Kidney (tissue), 14 donors: ENCODE measurements around the gene DIABLO. TPM values are rescaled to one million over a fixed set of nuclear protein-coding genes. Genes with fewer than 3 reads are reported as not detected.

ENCODE experiments used
- DNase-seq, 5 donors: peaks; one replicate each; pipeline ENCODE4 v3.0.0-alpha.2; 2013 to 2020
- FAIRE-seq: peaks from 2 replicates; lab custom pipeline; 2012; peaks lifted over from hg19 to GRCh38; lab: Jason Lieb, UNC
- H3K27ac ChIP-seq, 2 donors: one replicate each; pipeline ENCODE4 v1.7.0; 2013; ENCODE audit warnings: low read depth in 2 of 2, low read length in 2 of 2, inconsistent platforms in 1 of 2
- H3K27me3 ChIP-seq: one replicate; pipeline ENCODE4 v1.7.1; 2013; ENCODE audit warnings: low read length, inconsistent platforms; ENCODE audit not compliant: control insufficient read depth, insufficient read depth
- H3K36me3 ChIP-seq, 3 donors: one replicate each; pipeline versions ENCODE4 v1.7.0 to v1.7.1; 2013; ENCODE audit warnings: low read length in 3 of 3, control low read depth in 1 of 3, inconsistent platforms in 1 of 3; ENCODE audit not compliant: insufficient read depth in 3 of 3, control insufficient read depth in 2 of 3
- H3K4me1 ChIP-seq, 3 donors: one replicate each; pipeline versions ENCODE4 v1.7.0 to v1.7.1; 2013; ENCODE audit warnings: low read length in 3 of 3, inconsistent platforms in 1 of 3, low read depth in 1 of 3; ENCODE audit not compliant: control insufficient read depth in 2 of 3, insufficient read depth in 2 of 3
- H3K4me3 ChIP-seq, 3 donors: one replicate each; pipeline versions ENCODE4 v1.7.0 to v1.8.1; 2013; ENCODE audit warnings: low read length in 3 of 3, control low read depth in 1 of 3, inconsistent platforms in 1 of 3
- H3K9ac ChIP-seq, 3 donors: one replicate each; pipeline versions ENCODE4 v1.7.0 to v1.7.1; 2013; ENCODE audit warnings: low read length in 3 of 3, control low read depth in 1 of 3, inconsistent platforms in 1 of 3
- H3K9me3 ChIP-seq, 3 donors: one replicate each; pipeline versions ENCODE4 v1.7.0 to v1.7.1; 2013; ENCODE audit warnings: low read length in 3 of 3, control low read depth in 1 of 3, inconsistent platforms in 1 of 3; ENCODE audit not compliant: control insufficient read depth in 2 of 3, insufficient read depth in 1 of 3
- intact Hi-C: fragments of 100-400 bp; cut with DNase I; formaldehyde crosslinking; loops from one replicate; pipeline ENCODE4 v1.11.1; 2022
- polyA plus RNA-seq: library from polyadenylated mRNA; stranded (reverse); fragments of 350-450 nt; fragmentation: Illumina TruSeq; extraction: RNeasy Lipid Tissue Mini Kit (QIAGEN cat#74804); gene quantifications from one replicate; pipeline ENCODE4 v1.2.3, GENCODE V29; 2014; ENCODE audit warnings: low read depth, low replicate concordance; ENCODE audit not compliant: insufficient read depth
- total RNA-seq: library from RNA; stranded (reverse); fragmentation: NEBNext Ultra II Directional; extraction: Animal tissue kit (Norgen Biotek cat#: 25700); gene quantifications from one replicate; pipeline ENCODE4 v1.2.1, GENCODE V29; 2021
- TF ChIP-seq, protein P1 (sequence below): IDR thresholded peaks from 3 replicates; pipeline ENCODE4 v1.5.1; 2012; ENCODE audit warnings: mild to moderate bottlenecking, moderate library complexity, borderline replicate concordance; ENCODE audit not compliant: insufficient read depth; ENCODE audit errors: extremely low read depth
- donor health status: control.
- donor health status: control.
- donor health status: control.
- donor health status: control.
- donor health status: control.
- donor health status: DM: yes; HTN: yes; CAD: no.
- donor health status: Normal renal cell carcinoma (clear cell type).

DIABLO gene
- total and polyA plus RNA-seq, 2 donors from 2014 or later = 43.7 to 97.7 TPM

DNA sequence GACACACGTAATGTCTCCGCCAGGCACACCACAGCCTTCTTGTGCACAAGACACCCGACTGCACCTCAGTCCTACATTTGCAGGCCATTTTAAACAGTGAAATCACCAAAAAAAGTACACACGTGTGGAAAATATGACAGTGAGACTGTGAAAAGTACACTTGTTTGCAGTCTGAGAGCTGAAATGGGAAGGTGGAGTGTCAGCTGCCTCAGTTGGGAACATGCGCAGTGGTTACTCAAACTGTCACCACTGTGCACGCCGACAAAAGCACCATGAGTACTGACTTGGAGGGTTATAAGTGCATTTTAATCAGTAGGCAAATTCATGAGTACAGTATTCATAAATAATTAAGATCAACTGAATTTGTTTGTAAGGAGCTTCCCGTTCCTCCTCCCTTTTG is 24.7 kb upstream of the DIABLO start:
- Histone ChIP-seq H3K27me3 (no peaks in the 10 kb centered on the region), H3K4me1 (no peaks in the 10 kb centered on the region), H3K36me3 (peaks cover 0 to 31% (median 2%) of the 10 kb centered on the region in 3 donors), H3K4me3 (no peak overlapping the region), H3K27ac (no peak overlapping the region), H3K9ac (no peak overlapping the region), H3K9me3 (no peaks in the 10 kb centered on the region)
- TF ChIP-seq, protein P1, sequence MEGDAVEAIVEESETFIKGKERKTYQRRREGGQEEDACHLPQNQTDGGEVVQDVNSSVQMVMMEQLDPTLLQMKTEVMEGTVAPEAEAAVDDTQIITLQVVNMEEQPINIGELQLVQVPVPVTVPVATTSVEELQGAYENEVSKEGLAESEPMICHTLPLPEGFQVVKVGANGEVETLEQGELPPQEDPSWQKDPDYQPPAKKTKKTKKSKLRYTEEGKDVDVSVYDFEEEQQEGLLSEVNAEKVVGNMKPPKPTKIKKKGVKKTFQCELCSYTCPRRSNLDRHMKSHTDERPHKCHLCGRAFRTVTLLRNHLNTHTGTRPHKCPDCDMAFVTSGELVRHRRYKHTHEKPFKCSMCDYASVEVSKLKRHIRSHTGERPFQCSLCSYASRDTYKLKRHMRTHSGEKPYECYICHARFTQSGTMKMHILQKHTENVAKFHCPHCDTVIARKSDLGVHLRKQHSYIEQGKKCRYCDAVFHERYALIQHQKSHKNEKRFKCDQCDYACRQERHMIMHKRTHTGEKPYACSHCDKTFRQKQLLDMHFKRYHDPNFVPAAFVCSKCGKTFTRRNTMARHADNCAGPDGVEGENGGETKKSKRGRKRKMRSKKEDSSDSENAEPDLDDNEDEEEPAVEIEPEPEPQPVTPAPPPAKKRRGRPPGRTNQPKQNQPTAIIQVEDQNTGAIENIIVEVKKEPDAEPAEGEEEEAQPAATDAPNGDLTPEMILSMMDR = no peak
- intact Hi-C loops = no loop called here
- FAIRE-seq (no peak), DNase-seq (no peak)

DNA sequence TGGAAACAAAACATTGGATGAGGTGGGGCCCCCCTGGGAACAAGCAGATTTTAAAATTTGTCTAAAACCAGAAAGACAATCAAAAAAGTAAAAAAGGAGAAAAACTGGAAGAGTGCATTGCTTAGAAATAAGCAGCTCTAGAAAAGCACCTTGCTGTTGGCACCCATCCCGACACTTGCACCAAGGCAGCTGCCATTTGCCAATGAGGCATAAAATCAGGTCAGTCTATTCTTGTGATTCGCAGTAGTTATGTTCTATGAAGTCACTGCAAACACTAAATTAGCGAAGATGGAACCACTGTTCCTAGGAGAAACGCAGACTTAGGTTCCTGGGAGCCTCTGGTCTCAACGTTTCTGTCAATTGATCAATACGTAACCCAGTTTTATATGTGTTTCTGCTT is 24.2 kb upstream of the DIABLO start:
- FAIRE-seq (no peak), DNase-seq (no peak)
- TF ChIP-seq, protein P1 = no peak
- H3K27me3 ChIP-seq = no peaks in the 10 kb centered on the region
- H3K27ac ChIP-seq = no peak overlapping the region
- intact Hi-C loops = no loop called here
- no peak overlapping the region for H3K9ac ChIP-seq
- H3K36me3 ChIP-seq = peaks cover 0 to 31% (median 2%) of the 10 kb centered on the region in 3 donors
- no peaks in the 10 kb centered on the region for H3K4me1 ChIP-seq
- no peak overlapping the region for H3K4me3 ChIP-seq
- no peaks in the 10 kb centered on the region for H3K9me3 ChIP-seq

DNA sequence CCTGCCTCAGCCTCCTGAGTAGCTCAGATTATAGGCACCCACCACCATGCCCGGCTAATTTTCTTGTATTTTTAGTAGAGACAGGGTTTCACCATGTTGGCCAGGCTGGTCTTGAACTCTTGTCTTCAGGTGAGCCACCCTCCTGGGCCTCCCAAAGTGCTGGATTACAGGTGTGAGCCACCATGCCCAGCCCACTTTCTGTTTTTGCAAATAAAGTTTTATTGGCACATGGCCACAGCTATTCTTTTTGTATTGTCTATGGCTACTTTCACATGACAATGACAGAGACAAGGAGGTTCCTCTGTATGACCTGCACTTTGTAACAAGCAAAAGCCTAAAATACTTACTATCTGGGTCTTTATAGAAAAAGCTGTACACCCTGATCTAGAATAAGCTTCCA is 19.7 kb upstream of the DIABLO start:
- Histone ChIP-seq H3K27ac (no peak overlapping the region), H3K9me3 (no peaks in the 10 kb centered on the region), H3K27me3 (no peaks in the 10 kb centered on the region), H3K9ac (no peak overlapping the region), H3K4me1 (no peaks in the 10 kb centered on the region), H3K36me3 (peaks cover 2 to 28% (median 9%) of the 10 kb centered on the region in 3 donors), H3K4me3 (no peak overlapping the region)
- DNase-seq (no peak), FAIRE-seq (no peak)
- TF ChIP-seq, protein P1 = no peak
- intact Hi-C loops = no loop called here
